ENCODE results near the gene TTC12. TPM values are rescaled to one million over a fixed set of nuclear protein-coding genes. Genes with fewer than 3 reads are reported as not detected.

Gene TTC12
- total RNA-seq, 1 donor from 2014 or later: 21.6 TPM

- no peaks in the 10 kb centered on the region for H3K9me3 Mint-ChIP-seq
- H3K36me3 Mint-ChIP-seq (ENCODE audit: low read depth): peaks cover 3% of the 10 kb centered on the region
- TF ChIP-seq, protein P1, sequence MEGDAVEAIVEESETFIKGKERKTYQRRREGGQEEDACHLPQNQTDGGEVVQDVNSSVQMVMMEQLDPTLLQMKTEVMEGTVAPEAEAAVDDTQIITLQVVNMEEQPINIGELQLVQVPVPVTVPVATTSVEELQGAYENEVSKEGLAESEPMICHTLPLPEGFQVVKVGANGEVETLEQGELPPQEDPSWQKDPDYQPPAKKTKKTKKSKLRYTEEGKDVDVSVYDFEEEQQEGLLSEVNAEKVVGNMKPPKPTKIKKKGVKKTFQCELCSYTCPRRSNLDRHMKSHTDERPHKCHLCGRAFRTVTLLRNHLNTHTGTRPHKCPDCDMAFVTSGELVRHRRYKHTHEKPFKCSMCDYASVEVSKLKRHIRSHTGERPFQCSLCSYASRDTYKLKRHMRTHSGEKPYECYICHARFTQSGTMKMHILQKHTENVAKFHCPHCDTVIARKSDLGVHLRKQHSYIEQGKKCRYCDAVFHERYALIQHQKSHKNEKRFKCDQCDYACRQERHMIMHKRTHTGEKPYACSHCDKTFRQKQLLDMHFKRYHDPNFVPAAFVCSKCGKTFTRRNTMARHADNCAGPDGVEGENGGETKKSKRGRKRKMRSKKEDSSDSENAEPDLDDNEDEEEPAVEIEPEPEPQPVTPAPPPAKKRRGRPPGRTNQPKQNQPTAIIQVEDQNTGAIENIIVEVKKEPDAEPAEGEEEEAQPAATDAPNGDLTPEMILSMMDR (conservative IDR thresholded peaks at IDR 0.05): no peak
- peaks cover 16% of the 10 kb centered on the region for H3K4me1 Mint-ChIP-seq
- H3K27me3 Mint-ChIP-seq (ENCODE audit: low read depth): no peaks in the 10 kb centered on the region
- no peak overlapping the region for H3K27ac Mint-ChIP-seq (ENCODE audit: unreplicated experiment)
- no peak for DNase-seq (ENCODE audit: low read depth, low spot score)
- no peak overlapping the region for H3K4me3 Mint-ChIP-seq
Measured at GRCh38 chr11:113270080-113270479, 44.3 kb upstream of the TTC12 start.

DNA sequence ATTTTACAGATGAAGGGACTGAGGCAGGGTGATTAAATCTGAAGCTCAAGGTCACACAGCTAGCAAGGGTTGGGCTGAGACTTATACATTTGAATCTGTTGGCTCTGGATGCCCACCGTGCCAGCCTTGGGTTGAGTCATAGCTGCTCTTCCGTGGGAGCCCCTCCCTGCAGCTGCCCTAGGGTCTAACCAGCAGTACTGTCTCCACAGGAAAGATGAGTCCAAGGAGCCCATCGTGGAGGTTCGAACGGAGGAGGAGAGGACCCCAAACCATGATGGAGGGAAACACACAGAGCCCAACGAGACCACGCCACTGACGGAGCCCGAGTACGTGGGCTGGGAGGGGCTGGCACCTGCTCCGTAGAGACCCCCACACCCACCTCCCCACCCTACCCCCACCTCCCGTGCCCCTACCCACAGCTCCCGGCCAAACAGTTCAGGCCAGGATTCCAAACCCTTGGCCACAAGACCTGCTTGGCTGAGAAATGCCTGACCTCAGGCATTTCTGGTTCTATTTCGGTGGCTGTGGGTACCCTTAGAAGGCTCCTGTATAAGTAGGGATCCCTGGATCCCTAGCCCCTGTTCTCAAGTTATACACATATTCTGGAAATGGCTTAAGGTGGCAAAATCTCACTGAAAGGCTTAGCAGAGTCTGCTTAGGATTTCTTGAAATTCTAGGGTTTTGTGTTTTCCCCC lies 42.7 kb upstream of the TTC12 start:
- peaks cover 8% of the 10 kb centered on the region for H3K36me3 Mint-ChIP-seq (ENCODE audit: low read depth)
- no peak for DNase-seq (ENCODE audit: low read depth, low spot score)
- no peaks in the 10 kb centered on the region for H3K27me3 Mint-ChIP-seq (ENCODE audit: low read depth)
- H3K4me1 Mint-ChIP-seq: peaks cover 27% of the 10 kb centered on the region
- H3K4me3 Mint-ChIP-seq: no peak overlapping the region
- H3K9me3 Mint-ChIP-seq: no peaks in the 10 kb centered on the region
- TF ChIP-seq, protein P1 (conservative IDR thresholded peaks at IDR 0.05): no peak
- no peak overlapping the region for H3K27ac Mint-ChIP-seq (ENCODE audit: unreplicated experiment)

DNA sequence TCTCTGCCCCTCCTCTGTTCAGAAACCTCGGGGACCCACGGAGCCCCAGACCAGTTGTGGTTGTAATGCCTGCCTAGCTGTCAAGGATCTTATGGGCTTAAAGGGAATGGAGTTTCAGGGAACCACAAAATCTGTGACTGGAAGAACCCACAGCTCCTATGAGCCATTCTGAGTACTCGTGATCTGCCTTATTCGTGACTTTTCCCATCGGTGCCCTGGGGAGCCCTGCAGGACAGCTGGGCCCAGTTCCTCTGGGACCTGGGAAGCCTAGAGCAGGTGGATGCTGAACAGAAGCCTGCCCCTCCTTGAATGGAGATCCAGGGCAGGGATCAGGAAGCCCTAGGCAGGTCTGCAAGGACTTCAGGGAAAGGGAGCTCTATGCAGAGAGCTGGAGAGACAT lies 42.1 kb upstream of the TTC12 start:
- no peak for DNase-seq (ENCODE audit: low read depth, low spot score)
- Mint-ChIP-seq H3K9me3 (no peaks in the 10 kb centered on the region), H3K27me3 (ENCODE audit: low read depth) (no peaks in the 10 kb centered on the region), H3K4me1 (peaks cover 29% of the 10 kb centered on the region), H3K4me3 (no peak overlapping the region), H3K27ac (ENCODE audit: unreplicated experiment) (peak overlapping the region; percentile 73), H3K36me3 (ENCODE audit: low read depth) (peaks cover 8% of the 10 kb centered on the region)
- TF ChIP-seq, protein P1 (conservative IDR thresholded peaks at IDR 0.05): no peak

DNA sequence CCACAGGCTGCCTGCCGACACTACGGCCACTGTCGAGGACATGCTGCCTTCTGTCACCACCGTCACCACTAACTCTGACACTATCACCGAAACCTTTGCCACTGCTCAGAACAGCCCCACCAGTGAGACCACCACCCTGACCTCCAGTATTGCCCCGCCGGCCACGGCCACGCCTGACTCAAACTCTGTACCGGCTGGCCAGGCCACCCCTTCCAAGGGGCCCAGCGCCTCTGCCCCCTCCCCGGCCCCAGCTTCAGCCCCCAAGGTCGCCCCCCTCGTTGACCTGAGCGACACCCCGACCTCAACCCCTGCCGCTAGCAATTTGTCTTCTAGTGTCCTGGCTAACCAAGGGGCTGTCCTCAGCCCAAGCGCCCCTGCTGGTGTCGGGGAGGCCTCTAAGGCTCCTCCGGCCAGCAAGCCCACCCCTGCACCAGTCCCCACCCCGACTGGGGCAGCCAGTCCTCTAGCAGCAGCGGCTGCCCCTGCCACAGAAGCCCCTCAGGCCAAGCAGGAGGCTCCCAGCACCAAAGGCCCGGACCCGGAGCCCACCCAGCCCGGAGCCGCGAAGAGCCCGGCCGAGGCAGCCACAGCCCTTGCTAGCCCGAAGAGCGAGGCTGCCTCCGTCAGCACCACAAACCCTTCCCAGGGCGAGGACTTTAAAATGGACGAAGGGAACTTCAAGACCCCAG lies 41.3 kb upstream of the TTC12 start:
- TF ChIP-seq, protein P1 (conservative IDR thresholded peaks at IDR 0.05): no peak
- H3K4me1 Mint-ChIP-seq: peaks cover 29% of the 10 kb centered on the region
- peaks cover 8% of the 10 kb centered on the region for H3K36me3 Mint-ChIP-seq (ENCODE audit: low read depth)
- H3K27ac Mint-ChIP-seq (ENCODE audit: unreplicated experiment): peak overlapping the region; percentile 73
- H3K9me3 Mint-ChIP-seq: no peaks in the 10 kb centered on the region
- H3K27me3 Mint-ChIP-seq (ENCODE audit: low read depth): no peaks in the 10 kb centered on the region
- no peak for DNase-seq (ENCODE audit: low read depth, low spot score)
- no peak overlapping the region for H3K4me3 Mint-ChIP-seq

GRCh38 chr11:113273720-113274119 lies 40.7 kb upstream of the TTC12 start:
- TF ChIP-seq, protein P1 (conservative IDR thresholded peaks at IDR 0.05): no peak
- peaks cover 29% of the 10 kb centered on the region for H3K4me1 Mint-ChIP-seq
- no peaks in the 10 kb centered on the region for H3K27me3 Mint-ChIP-seq (ENCODE audit: low read depth)
- H3K27ac Mint-ChIP-seq (ENCODE audit: unreplicated experiment): no peak overlapping the region
- H3K9me3 Mint-ChIP-seq: no peaks in the 10 kb centered on the region
- H3K4me3 Mint-ChIP-seq: no peak overlapping the region
- no peak for DNase-seq (ENCODE audit: low read depth, low spot score)
- H3K36me3 Mint-ChIP-seq (ENCODE audit: low read depth): peaks cover 8% of the 10 kb centered on the region

Data from neural crest cell (in vitro differentiated cells).